KMS-11 (cell line): ENCODE results near the gene TGM3.

Source experiments
- H2AFZ ChIP-seq: fragments of 200-600 bp; sonication (generic); 2 replicates; pipeline ENCODE4 v1.6.1; 2016; ENCODE audit warnings: antibody characterized with exemption, mixed run types, low read depth
- H3K27ac ChIP-seq: fragments of 200-600 bp; sonication (generic); 2 replicates; pipeline ENCODE4 v1.6.1; 2016; ENCODE audit warnings: mild to moderate bottlenecking, mixed run types
- H3K27me3 ChIP-seq: fragments of 200-600 bp; sonication (generic); 2 replicates; pipeline ENCODE4 v1.6.1; 2017; ENCODE audit warnings: mild to moderate bottlenecking, low read depth, mixed run types, moderate library complexity; ENCODE audit not compliant: insufficient read depth
- H3K36me3 ChIP-seq: fragments of 200-600 bp; sonication (generic); 2 replicates; pipeline ENCODE4 v1.6.1; 2017; ENCODE audit warnings: mild to moderate bottlenecking, mixed run types; ENCODE audit not compliant: insufficient read depth
- H3K4me1 ChIP-seq: fragments of 200-600 bp; sonication (generic); 2 replicates; pipeline ENCODE4 v1.6.1; 2016; ENCODE audit warnings: mild to moderate bottlenecking, low read depth, mixed run types; ENCODE audit not compliant: poor library complexity, severe bottlenecking
- H3K4me2 ChIP-seq: fragments of 200-600 bp; sonication (generic); 2 replicates; pipeline ENCODE4 v1.7.0; 2016; ENCODE audit warnings: mild to moderate bottlenecking, mixed run types
- H3K4me3 ChIP-seq: fragments of 200-600 bp; sonication (generic); IDR thresholded peaks from 2 replicates; pipeline ENCODE4 v1.6.1; 2017; ENCODE audit warnings: low read depth, low read length, mixed read lengths; ENCODE audit not compliant: insufficient read depth
- H3K79me2 ChIP-seq: fragments of 200-600 bp; sonication (generic); 2 replicates; pipeline ENCODE4 v1.6.1; 2016; ENCODE audit warnings: low read depth, mixed run types; ENCODE audit not compliant: insufficient read depth
- H3K9ac ChIP-seq: fragments of 200-600 bp; sonication (generic); 2 replicates; pipeline ENCODE4 v1.6.1; 2016; ENCODE audit warnings: mild to moderate bottlenecking, mixed run types
- H4K20me1 ChIP-seq: fragments of 200-600 bp; sonication (generic); 2 replicates; pipeline ENCODE4 v1.6.1; 2016; ENCODE audit warnings: mild to moderate bottlenecking, mixed run types; ENCODE audit not compliant: insufficient read depth
- TF ChIP-seq, protein P1 (sequence below): fragments of 200-600 bp; sonication (generic); conservative IDR thresholded peaks from 2 replicates; pipeline ENCODE4 v1.6.1; 2017; ENCODE audit warnings: low read depth, mild to moderate bottlenecking, antibody characterized with exemption, low read length, moderate library complexity, mixed read lengths

The TGM3 gene

DNA sequence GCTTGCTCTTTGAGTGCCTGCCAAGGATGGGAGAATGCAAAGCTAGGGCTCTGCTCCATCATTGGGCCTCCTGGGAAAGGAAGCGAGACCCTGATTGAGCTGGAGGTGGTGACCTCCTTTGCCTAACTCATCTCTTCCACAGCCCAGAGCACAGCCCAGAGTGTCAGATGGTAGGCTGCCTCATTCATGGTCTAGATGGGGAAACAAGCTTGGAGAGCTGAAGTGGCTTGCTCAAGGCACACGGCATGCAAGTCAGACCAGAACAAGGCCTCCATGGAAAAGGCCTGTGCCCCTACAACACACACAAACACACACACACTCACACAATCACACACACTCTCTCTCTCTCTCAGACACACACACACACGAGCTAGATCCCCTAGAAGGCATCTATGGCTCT, 17.5 kb downstream of the TGM3 start:
- TF ChIP-seq, protein P1, sequence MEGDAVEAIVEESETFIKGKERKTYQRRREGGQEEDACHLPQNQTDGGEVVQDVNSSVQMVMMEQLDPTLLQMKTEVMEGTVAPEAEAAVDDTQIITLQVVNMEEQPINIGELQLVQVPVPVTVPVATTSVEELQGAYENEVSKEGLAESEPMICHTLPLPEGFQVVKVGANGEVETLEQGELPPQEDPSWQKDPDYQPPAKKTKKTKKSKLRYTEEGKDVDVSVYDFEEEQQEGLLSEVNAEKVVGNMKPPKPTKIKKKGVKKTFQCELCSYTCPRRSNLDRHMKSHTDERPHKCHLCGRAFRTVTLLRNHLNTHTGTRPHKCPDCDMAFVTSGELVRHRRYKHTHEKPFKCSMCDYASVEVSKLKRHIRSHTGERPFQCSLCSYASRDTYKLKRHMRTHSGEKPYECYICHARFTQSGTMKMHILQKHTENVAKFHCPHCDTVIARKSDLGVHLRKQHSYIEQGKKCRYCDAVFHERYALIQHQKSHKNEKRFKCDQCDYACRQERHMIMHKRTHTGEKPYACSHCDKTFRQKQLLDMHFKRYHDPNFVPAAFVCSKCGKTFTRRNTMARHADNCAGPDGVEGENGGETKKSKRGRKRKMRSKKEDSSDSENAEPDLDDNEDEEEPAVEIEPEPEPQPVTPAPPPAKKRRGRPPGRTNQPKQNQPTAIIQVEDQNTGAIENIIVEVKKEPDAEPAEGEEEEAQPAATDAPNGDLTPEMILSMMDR, result no peak
- Histone ChIP-seq H3K4me1 (no peaks in the 10 kb centered on the region), H3K27ac (no peak overlapping the region), H3K4me2 (no peak overlapping the region), H3K9ac (no peak overlapping the region), H4K20me1 (no peaks in the 10 kb centered on the region), H3K79me2 (no peaks in the 10 kb centered on the region), H3K36me3 (no peaks in the 10 kb centered on the region), H2AFZ (no peak overlapping the region), H3K4me3 (no peak overlapping the region), H3K27me3 (no peaks in the 10 kb centered on the region)

DNA sequence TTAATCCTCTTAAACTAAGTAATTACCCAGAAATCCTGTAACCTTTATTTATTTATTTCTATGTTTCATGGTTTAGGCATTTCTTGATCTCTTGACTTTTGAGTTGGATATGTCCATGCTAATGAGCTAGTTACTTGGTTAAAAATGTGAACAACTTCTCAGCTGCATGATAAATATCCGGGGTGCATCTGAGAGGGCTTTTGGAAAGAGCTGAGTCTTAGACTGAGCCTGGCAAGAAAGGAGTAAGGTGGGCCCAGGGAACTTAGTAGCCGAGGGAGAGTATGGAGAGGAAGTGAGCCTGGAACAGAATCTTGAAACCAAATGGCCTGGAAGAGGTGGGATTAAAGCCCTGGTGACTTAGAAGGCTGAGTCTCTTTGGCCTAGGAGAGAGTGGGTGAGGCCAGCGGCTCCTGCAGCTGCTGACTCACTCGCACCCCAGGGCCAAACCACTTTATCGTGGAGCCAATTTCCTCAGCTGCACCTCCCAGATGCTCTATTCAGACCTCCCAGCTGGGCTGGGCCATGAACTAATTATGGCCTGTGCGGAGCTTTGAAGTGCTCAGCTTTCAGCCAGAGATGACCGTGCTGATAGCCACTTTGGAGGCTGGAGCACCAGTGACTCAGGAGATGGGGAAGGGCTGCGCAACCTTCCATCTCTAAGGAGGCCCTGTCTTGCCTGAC, 19.1 kb downstream of the TGM3 start:
- Histone ChIP-seq H3K4me1 (no peaks in the 10 kb centered on the region), H3K36me3 (no peaks in the 10 kb centered on the region), H4K20me1 (no peaks in the 10 kb centered on the region), H3K4me2 (no peak overlapping the region), H3K79me2 (no peaks in the 10 kb centered on the region), H3K4me3 (no peak overlapping the region), H3K27me3 (no peaks in the 10 kb centered on the region), H2AFZ (no peak overlapping the region), H3K27ac (no peak overlapping the region), H3K9ac (no peak overlapping the region)
- TF ChIP-seq, protein P1, result no peak

DNA sequence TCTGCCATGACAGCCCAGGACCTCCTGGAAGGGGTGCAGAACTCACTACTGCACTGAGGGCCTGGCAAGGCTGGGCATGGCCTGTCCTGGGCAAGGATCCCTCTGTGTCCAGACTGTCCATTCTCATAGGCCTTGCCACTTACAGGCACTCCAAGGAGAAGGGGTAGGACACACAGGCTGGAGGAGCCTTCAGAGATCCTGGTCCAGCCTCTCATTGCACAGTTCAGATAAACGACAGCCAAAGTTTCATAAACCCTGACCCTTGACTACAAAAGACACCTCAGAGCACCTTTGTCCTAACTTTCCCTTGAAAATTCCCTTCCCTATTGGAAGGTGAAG, 19.6 kb downstream of the TGM3 start:
- Histone ChIP-seq H3K27ac (no peak overlapping the region), H3K27me3 (no peaks in the 10 kb centered on the region), H3K4me1 (no peaks in the 10 kb centered on the region), H3K36me3 (no peaks in the 10 kb centered on the region), H3K79me2 (no peaks in the 10 kb centered on the region), H3K9ac (no peak overlapping the region), H3K4me3 (no peak overlapping the region), H3K4me2 (no peak overlapping the region), H4K20me1 (no peaks in the 10 kb centered on the region), H2AFZ (no peak overlapping the region)
- TF ChIP-seq, protein P1, result no peak

DNA sequence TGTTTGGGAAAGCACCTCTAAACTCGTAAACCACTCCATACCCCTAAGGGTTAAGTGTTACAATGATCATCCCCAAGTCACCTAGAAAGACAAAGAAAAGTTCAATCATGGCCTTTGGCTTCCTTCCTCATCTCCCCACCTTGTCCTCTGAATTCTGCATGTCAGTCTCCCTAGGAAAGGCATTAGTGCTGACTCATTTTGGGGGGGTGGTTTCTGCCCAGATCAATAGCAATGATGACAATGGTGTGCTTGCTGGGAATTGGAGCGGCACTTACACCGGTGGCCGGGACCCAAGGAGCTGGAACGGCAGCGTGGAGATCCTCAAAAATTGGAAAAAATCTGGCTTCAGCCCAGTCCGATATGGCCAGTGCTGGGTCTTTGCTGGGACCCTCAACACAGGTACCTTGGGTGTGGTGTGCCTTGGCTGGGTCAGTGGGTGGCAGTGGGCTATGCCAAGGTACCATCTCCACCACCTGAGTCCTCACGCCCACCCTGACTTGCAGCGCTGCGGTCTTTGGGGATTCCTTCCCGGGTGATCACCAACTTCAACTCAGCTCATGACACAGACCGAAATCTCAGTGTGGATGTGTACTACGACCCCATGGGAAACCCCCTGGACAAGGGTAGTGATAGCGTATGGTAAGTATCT, 21.2 kb downstream of the TGM3 start:
- TF ChIP-seq, protein P1, result no peak
- H3K79me2 ChIP-seq, result no peaks in the 10 kb centered on the region
- no peak overlapping the region for H2AFZ ChIP-seq
- H3K4me2 ChIP-seq, result no peak overlapping the region
- H3K4me1 ChIP-seq, result no peaks in the 10 kb centered on the region
- H3K27ac ChIP-seq, result no peak overlapping the region
- no peak overlapping the region for H3K4me3 ChIP-seq
- H3K9ac ChIP-seq, result no peak overlapping the region
- no peaks in the 10 kb centered on the region for H3K27me3 ChIP-seq
- no peaks in the 10 kb centered on the region for H4K20me1 ChIP-seq
- no peaks in the 10 kb centered on the region for H3K36me3 ChIP-seq
